GM13977 (cell line): ENCODE measurements around the gene B3GNT7.

Experiments used
- DNase-seq: peaks from one replicate; pipeline ENCODE4 v3.0.0; 2012; ENCODE audit warnings: low spot score
- CTCF ChIP-seq: IDR thresholded peaks from 2 replicates; pipeline ENCODE4 v1.5.1; 2012; ENCODE audit warnings: mild to moderate bottlenecking, control low read depth; ENCODE audit not compliant: insufficient read depth; ENCODE audit errors: extremely low read depth, missing control alignments
- in situ Hi-C: fragments of 300-500 bp; cut with MboI; formaldehyde crosslinking; loops from one replicate; pipeline ENCODE4 v1.12.0; 2022; ENCODE audit warnings: low sequenced_read_pairs, low pct_unique_long_range_greater_than_20kb, mixed read lengths, inconsistent platforms; ENCODE audit not compliant: unreplicated experiment

Gene B3GNT7

GRCh38 chr2:231364961-231365810 is 30.3 kb upstream of the B3GNT7 start:
- in situ Hi-C loops, result no loop called here
- no peak for DNase-seq
- TF ChIP-seq CTCF, result no peak

- in situ Hi-C loops, result no loop called here
- no peak for TF ChIP-seq CTCF
- DNase-seq, result no peak
Measured at GRCh38 chr2:231367178-231367577, 28.3 kb upstream of the B3GNT7 start.

GRCh38 chr2:231369580-231370428 is 25.7 kb upstream of the B3GNT7 start:
- in situ Hi-C loops, result no loop called here
- TF ChIP-seq CTCF, result no peak
- DNase-seq, result no peak

DNA sequence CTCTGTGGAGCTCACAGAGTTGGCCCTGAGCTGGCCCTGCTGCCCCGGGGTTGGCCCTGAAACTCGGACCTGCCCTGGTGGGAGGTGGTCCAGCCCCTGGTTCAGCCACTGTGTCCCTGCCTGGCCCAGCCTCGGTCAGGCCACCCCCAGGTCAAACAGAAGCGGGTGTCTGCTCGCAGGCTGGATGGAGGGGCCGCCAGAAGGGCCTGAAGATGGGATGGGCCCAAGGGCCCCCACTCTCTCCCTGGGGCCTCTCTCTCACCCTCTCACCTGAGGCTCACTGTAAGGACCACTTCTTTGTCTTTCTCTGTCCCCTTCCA is 25.1 kb upstream of the B3GNT7 start:
- no peak for TF ChIP-seq CTCF
- no peak for DNase-seq
- in situ Hi-C loops, result no loop called here

GRCh38 chr2:231370749-231371429 is 24.6 kb upstream of the B3GNT7 start:
- in situ Hi-C loops, result no loop called here
- no peak for DNase-seq
- no peak for TF ChIP-seq CTCF

DNA sequence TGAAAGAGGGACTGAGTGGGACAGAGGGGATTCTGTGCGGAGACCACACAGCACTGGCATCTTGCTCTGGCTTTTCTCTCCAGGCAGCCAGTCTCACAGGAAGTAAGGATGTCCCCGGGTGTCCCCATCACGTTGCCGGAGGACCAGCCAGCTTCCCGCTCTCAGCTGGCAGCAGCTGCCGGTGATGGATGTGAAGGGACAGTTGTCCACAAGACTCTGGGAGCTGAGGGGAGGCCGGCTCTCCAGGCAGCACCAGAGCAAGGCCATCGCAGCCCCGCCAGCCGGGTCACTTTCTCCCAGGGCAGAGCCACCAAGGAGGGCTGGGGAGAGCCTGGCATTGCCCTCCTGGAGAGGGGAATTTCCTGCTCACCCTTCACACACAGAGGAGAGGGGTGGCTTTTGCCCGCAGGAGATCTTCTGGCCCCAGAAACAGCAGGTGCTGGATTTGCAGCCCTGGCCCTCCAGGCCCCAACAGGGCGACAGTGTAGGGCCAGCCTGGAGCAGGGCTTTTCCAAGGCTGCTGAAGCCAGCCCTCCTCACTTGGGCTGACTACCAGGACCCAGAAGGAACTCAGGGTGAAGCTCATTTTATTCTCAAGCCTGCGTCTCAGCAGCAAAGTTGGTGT is 24.0 kb upstream of the B3GNT7 start:
- in situ Hi-C loops, result no loop called here
- DNase-seq, result no peak
- TF ChIP-seq CTCF, result no peak
